H1 (cell line): Measurements from ENCODE around the gene MGLL. TPM values are rescaled to one million over a fixed set of nuclear protein-coding genes. Genes with fewer than 3 reads are reported as not detected.

Source experiments
- CTCF ChIA-PET: fragments of 300-600 bp; sonication (Branson Sonifier 250); formaldehyde crosslinking; loops from one replicate; lab custom pipeline; 2021; ENCODE audit not compliant: partially characterized antibody; lab: Charles Lee
- POLR2A ChIA-PET: fragments of 300-600 bp; sonication (Branson Sonifier 250); formaldehyde crosslinking; loops from one replicate; lab custom pipeline; 2021; ENCODE audit warnings: inconsistent platforms; ENCODE audit not compliant: partially characterized antibody; lab: Charles Lee
- DNase-seq, 2 experiments: peaks; one replicate each; pipeline versions ENCODE4 v3.0.0 to v3.0.0-alpha.2; 2010 to 2022; ENCODE audit warnings: low spot score in 2 of 2, low read depth in 1 of 2, mixed read lengths in 1 of 2
- FAIRE-seq: peaks from 2 replicates; lab custom pipeline; 2011; peaks lifted over from hg19 to GRCh38; lab: Jason Lieb, UNC
- H2AFZ ChIP-seq: 2 replicates; pipeline ENCODE4 v1.8.1; 2012; ENCODE audit warnings: low read length, inconsistent platforms
- H2AK5ac ChIP-seq: 2 replicates; pipeline ENCODE4 v1.6.1; 2013; ENCODE audit warnings: low read depth, low read length
- H2BK120ac ChIP-seq: replicated peaks from 2 replicates; pipeline ENCODE3; 2013; ENCODE audit warnings: low read depth, low read length, inconsistent platforms
- H2BK12ac ChIP-seq: 2 replicates; pipeline ENCODE4 v1.6.1; 2013; ENCODE audit warnings: low read depth, low read length
- H2BK15ac ChIP-seq: 2 replicates; pipeline ENCODE4 v1.6.1; 2013; ENCODE audit warnings: low read length
- H2BK20ac ChIP-seq: 2 replicates; pipeline ENCODE4 v1.6.1; 2013; ENCODE audit warnings: low read length
- H2BK5ac ChIP-seq: 2 replicates; pipeline ENCODE4 v1.6.1; 2013; ENCODE audit warnings: low read depth, low read length
- H3K14ac ChIP-seq: 2 replicates; pipeline ENCODE4 v1.6.1; 2013; ENCODE audit warnings: inconsistent platforms; ENCODE audit not compliant: insufficient read length
- H3K18ac ChIP-seq: 2 replicates; pipeline ENCODE4 v1.6.1; 2013; ENCODE audit warnings: low read length; ENCODE audit errors: extremely low read depth
- H3K23ac ChIP-seq: 2 replicates; pipeline ENCODE4 v1.6.1; 2013; ENCODE audit warnings: inconsistent platforms; ENCODE audit not compliant: insufficient read length
- H3K23me2 ChIP-seq: 2 replicates; pipeline ENCODE4 v1.6.1; 2013; ENCODE audit warnings: low read depth, low read length
- H3K27ac ChIP-seq: 2 replicates; pipeline ENCODE4 v1.6.1; 2011; ENCODE audit warnings: low read depth, low read length, inconsistent platforms
- H3K27me3 ChIP-seq, 4 experiments: replicated peaks in 1 of 4; 1 replicate in 1 of 4; 2 replicates in 3 of 4; pipeline versions ENCODE4 v1.6.1 to v1.8.1; 2011 to 2013; ENCODE audit warnings: low read length in 3 of 4, mild to moderate bottlenecking in 3 of 4, inconsistent platforms in 2 of 4, mixed read lengths in 2 of 4, moderate library complexity in 1 of 4; ENCODE audit not compliant: control insufficient read depth in 3 of 4, insufficient read depth in 3 of 4; ENCODE audit errors: extremely low read depth in 1 of 4
- H3K36me3 ChIP-seq, 4 experiments: 2 replicates each; pipeline versions ENCODE4 v1.6.1 to v1.8.1; 2011 to 2013; ENCODE audit warnings: mild to moderate bottlenecking in 4 of 4, low read length in 3 of 4, moderate library complexity in 2 of 4, control low read depth in 1 of 4, inconsistent platforms in 1 of 4; ENCODE audit not compliant: insufficient read depth in 4 of 4, control insufficient read depth in 2 of 4
- H3K4ac ChIP-seq: replicated peaks from 2 replicates; pipeline ENCODE3; 2013; ENCODE audit warnings: low read length, low read depth, mixed read lengths, inconsistent platforms; ENCODE audit not compliant: insufficient read length
- H3K4me1 ChIP-seq, 4 experiments: replicated peaks in 1 of 4; 1 replicate in 1 of 4; 2 replicates in 3 of 4; pipeline versions ENCODE4 v1.6.1 to v1.8.1; 2011 to 2013; ENCODE audit warnings: low read length in 3 of 4, inconsistent platforms in 2 of 4, mixed read lengths in 1 of 4; ENCODE audit not compliant: insufficient read depth in 4 of 4, control insufficient read depth in 3 of 4
- H3K4me2 ChIP-seq, 2 experiments: 2 replicates each; pipeline versions ENCODE4 v1.6.1 to v1.8.1; 2011 to 2013; ENCODE audit warnings: low read depth in 2 of 2, low read length in 2 of 2, control low read depth in 1 of 2, inconsistent platforms in 1 of 2, mild to moderate bottlenecking in 1 of 2; ENCODE audit not compliant: insufficient read depth in 1 of 2
- H3K4me3 ChIP-seq, 4 experiments: fragments of 200-600, 300-600 bp in 1 of 4; sonication (generic), shearing (Covaris generic), sonication (Bioruptor Twin) in 1 of 4; 2 replicates each; pipeline versions ENCODE4 v1.5.1 to v1.8.1; 2011 to 2016; ENCODE audit warnings: low read length in 4 of 4, low read depth in 3 of 4, control low read depth in 2 of 4, inconsistent platforms in 2 of 4, mild to moderate bottlenecking in 2 of 4, mixed read lengths in 1 of 4, moderate library complexity in 1 of 4; ENCODE audit not compliant: insufficient read depth in 2 of 4; ENCODE audit errors: extremely low read depth in 1 of 4
- H3K56ac ChIP-seq: replicated peaks from 2 replicates; pipeline ENCODE3; 2013; ENCODE audit warnings: low read depth, mild to moderate bottlenecking, mixed read lengths, low read length, inconsistent platforms; ENCODE audit not compliant: insufficient read length
- H3K79me1 ChIP-seq: 2 replicates; pipeline ENCODE4 v1.6.1; 2013; ENCODE audit warnings: low read depth, low read length, control low read depth
- H3K79me2 ChIP-seq, 2 experiments: 2 replicates each; pipeline versions ENCODE4 v1.6.1 to v1.8.1; 2012 to 2013; ENCODE audit warnings: low read length in 2 of 2, mild to moderate bottlenecking in 2 of 2, inconsistent platforms in 1 of 2; ENCODE audit not compliant: insufficient read depth in 2 of 2, control insufficient read depth in 1 of 2
- H3K9ac ChIP-seq, 4 experiments: replicated peaks in 1 of 4; 1 replicate in 1 of 4; 2 replicates in 3 of 4; pipeline versions ENCODE4 v1.6.1 to v1.8.1; 2011 to 2013; ENCODE audit warnings: low read depth in 3 of 4, low read length in 3 of 4, control low read depth in 2 of 4, mild to moderate bottlenecking in 2 of 4, moderate library complexity in 2 of 4, inconsistent platforms in 1 of 4; ENCODE audit errors: extremely low read depth in 1 of 4
- H3K9me3 ChIP-seq, 2 experiments: 2 replicates each; pipeline versions ENCODE4 v1.6.1 to v1.8.1; 2012 to 2013; ENCODE audit warnings: mild to moderate bottlenecking in 2 of 2, moderate library complexity in 2 of 2, control low read depth in 1 of 2, inconsistent platforms in 1 of 2, low read depth in 1 of 2, low read length in 1 of 2, mixed read lengths in 1 of 2; ENCODE audit not compliant: insufficient read depth in 2 of 2
- H4K20me1 ChIP-seq, 2 experiments: replicated peaks in 1 of 2; 2 replicates each; pipeline versions ENCODE3 to v1.8.1; 2011 to 2013; ENCODE audit warnings: inconsistent platforms in 2 of 2, low read length in 2 of 2, mild to moderate bottlenecking in 1 of 2; ENCODE audit not compliant: insufficient read depth in 2 of 2, control insufficient read depth in 1 of 2
- H4K5ac ChIP-seq: 2 replicates; pipeline ENCODE4 v1.6.1; 2013; ENCODE audit warnings: low read length, low read depth, mixed read lengths, inconsistent platforms; ENCODE audit not compliant: insufficient read length
- H4K8ac ChIP-seq: 2 replicates; pipeline ENCODE4 v1.8.0; 2013; ENCODE audit warnings: mild to moderate bottlenecking, moderate library complexity, low read length, inconsistent platforms; ENCODE audit not compliant: insufficient read depth; ENCODE audit errors: extremely low read depth
- H4K91ac ChIP-seq: replicated peaks from 2 replicates; pipeline ENCODE3; 2013; ENCODE audit warnings: low read length, mixed read lengths, inconsistent platforms; ENCODE audit not compliant: insufficient read length
- RNF2 ChIP-seq: fragments of 200-900, 300-1000 bp; sonication (generic); IDR thresholded peaks from 2 replicates; pipeline ENCODE4 v1.7.1; 2016; ENCODE audit warnings: borderline replicate concordance, low read depth, mild to moderate bottlenecking, antibody characterized with exemption, low read length; ENCODE audit not compliant: poor library complexity, severe bottlenecking; ENCODE audit errors: missing control alignments
- WGBS, 2 experiments: shearing (Covaris generic) in 1 of 2; methylation state at CpG; one replicate each; pipeline versions ENCODE4 v1.1.6 to v1.1.7; 2013 to 2015; ENCODE audit warnings: low lambda C conversion rate in 2 of 2, mixed read lengths in 2 of 2, inconsistent platforms in 1 of 2, low coverage in 1 of 2, missing lambda C conversion rate in 1 of 2; ENCODE audit not compliant: insufficient replicate concordance in 2 of 2, insufficient coverage in 1 of 2, insufficient read length in 1 of 2; ENCODE audit errors: extremely low coverage in 1 of 2, missing lambda C conversion rate in 1 of 2; 5-methylcytosine and 5-hydroxymethylcytosine counted together
- polyA plus RNA-seq, 7 experiments: library from polyadenylated mRNA; depleted of rRNA in 3 of 7; stranded (reverse) in 5 of 7; unstranded in 2 of 7; fragments of >200 nt in 5 of 7; fragments of 200-250 nt in 2 of 7; gene quantifications; 1 replicate in 5 of 7; 2 replicates in 1 of 7; 4 replicates in 1 of 7; pipeline versions ENCODE4 v1.2.1 to v1.2.3, GENCODE V29; 2011 to 2013; ENCODE audit warnings: missing spikeins in 2 of 7, mixed read lengths in 2 of 7
- total RNA-seq: library from RNA; stranded (reverse); fragmentation: NEBNext Ultra II Directional; extraction: Animal tissue kit (Norgen Biotek cat#: 25700); gene quantifications from 2 replicates; pipeline ENCODE4 v1.2.1, GENCODE V29; 2021

MGLL gene
- total and polyA plus RNA-seq, 2 of the 8 experiments (the other 6 are each of a cell fraction or from before 2014, with no cell fraction given) = 0.05 to 0.34 TPM

- ChIA-PET CTCF (interaction anchor here (1.0 kb wide), 1 partner anchor 17 kb away, joined by 3 read pairs; no protein-coding TSS in a partner anchor), POLR2A (no interaction called here)
- H4K5ac ChIP-seq = no peak overlapping the region
- no peaks in the 10 kb centered on the region for H3K79me2 ChIP-seq
- no peak overlapping the region for H4K91ac ChIP-seq
- H3K56ac ChIP-seq = no peak overlapping the region
- H4K8ac ChIP-seq = no peak overlapping the region
- TF ChIP-seq RNF2 = no peak
- H3K27me3 ChIP-seq = no peaks in the 10 kb centered on the region
- H3K36me3 ChIP-seq = no peaks in the 10 kb centered on the region
- H2AFZ ChIP-seq = no peak overlapping the region
- FAIRE-seq = no peak
- no peak overlapping the region for H3K9ac ChIP-seq
- no peak overlapping the region for H2AK5ac ChIP-seq
- no peak overlapping the region for H3K18ac ChIP-seq
- no peaks in the 10 kb centered on the region; a peak in 1 of 7 replicates for H3K4me1 ChIP-seq
- no peak overlapping the region for H2BK12ac ChIP-seq
- H3K4me3 ChIP-seq = no peak overlapping the region
- no peak overlapping the region for H3K4ac ChIP-seq
- H3K9me3 ChIP-seq = peaks cover 0 to 5% of the 10 kb centered on the region in 2 experiments; a peak in 1 of 4 replicates
- H3K23ac ChIP-seq = no peak overlapping the region
- no peak overlapping the region for H2BK20ac ChIP-seq
- no peak overlapping the region for H2BK15ac ChIP-seq
- H4K20me1 ChIP-seq = no peaks in the 10 kb centered on the region
- WGBS, 2 experiments = 86% methylated on average over 8 of the region's 8 CpGs; no CpG with 5 or more reads in 1 of the 2 experiments
- no peak overlapping the region for H2BK5ac ChIP-seq
- DNase-seq = no peak
- no peaks in the 10 kb centered on the region for H3K79me1 ChIP-seq
- H3K23me2 ChIP-seq = no peaks in the 10 kb centered on the region; the same call in 1 of the 2 replicates
- H3K14ac ChIP-seq = no peak overlapping the region
- H3K4me2 ChIP-seq = no peak overlapping the region
- no peak overlapping the region for H3K27ac ChIP-seq
- H2BK120ac ChIP-seq = no peak overlapping the region
These were observed 48.4 kb downstream of the MGLL start for GRCh38 chr3:127773752-127774395.
